ENCODE results near the gene TNIP2.

Gene TNIP2

DNA sequence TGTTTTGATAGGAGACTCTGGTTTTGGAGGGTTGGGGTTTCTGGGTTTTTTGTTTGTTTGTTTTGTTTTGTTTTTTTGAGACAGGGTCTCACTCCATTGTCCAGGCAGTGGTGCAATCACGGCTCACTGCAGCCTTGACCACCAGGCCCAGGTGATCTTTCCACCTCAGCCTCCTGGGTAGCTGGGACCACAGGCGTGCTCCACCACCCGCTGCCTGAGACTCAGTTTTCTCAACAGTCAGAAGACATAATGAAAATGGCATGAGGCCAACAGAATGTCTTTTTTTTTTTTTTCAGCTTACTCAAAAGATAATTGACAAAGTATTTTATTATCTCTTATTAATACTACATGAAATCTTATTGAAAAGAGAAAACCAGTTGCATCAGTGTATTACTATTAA, 32.4 kb downstream of the TNIP2 start:
- no peak for DNase-seq (ENCODE audit: low read depth in 1 of 2, low spot score in 1 of 2)
- TF ChIP-seq POLR2AphosphoS5 (IDR thresholded peaks at IDR 0.05; ENCODE audit: low read depth): no peak
- TF ChIP-seq SPI1 (IDR thresholded peaks at IDR 0.05; ENCODE audit: borderline replicate concordance, low read depth): no peak
- TF ChIP-seq, protein P1, sequence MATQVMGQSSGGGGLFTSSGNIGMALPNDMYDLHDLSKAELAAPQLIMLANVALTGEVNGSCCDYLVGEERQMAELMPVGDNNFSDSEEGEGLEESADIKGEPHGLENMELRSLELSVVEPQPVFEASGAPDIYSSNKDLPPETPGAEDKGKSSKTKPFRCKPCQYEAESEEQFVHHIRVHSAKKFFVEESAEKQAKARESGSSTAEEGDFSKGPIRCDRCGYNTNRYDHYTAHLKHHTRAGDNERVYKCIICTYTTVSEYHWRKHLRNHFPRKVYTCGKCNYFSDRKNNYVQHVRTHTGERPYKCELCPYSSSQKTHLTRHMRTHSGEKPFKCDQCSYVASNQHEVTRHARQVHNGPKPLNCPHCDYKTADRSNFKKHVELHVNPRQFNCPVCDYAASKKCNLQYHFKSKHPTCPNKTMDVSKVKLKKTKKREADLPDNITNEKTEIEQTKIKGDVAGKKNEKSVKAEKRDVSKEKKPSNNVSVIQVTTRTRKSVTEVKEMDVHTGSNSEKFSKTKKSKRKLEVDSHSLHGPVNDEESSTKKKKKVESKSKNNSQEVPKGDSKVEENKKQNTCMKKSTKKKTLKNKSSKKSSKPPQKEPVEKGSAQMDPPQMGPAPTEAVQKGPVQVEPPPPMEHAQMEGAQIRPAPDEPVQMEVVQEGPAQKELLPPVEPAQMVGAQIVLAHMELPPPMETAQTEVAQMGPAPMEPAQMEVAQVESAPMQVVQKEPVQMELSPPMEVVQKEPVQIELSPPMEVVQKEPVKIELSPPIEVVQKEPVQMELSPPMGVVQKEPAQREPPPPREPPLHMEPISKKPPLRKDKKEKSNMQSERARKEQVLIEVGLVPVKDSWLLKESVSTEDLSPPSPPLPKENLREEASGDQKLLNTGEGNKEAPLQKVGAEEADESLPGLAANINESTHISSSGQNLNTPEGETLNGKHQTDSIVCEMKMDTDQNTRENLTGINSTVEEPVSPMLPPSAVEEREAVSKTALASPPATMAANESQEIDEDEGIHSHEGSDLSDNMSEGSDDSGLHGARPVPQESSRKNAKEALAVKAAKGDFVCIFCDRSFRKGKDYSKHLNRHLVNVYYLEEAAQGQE (IDR thresholded peaks at IDR 0.05; ENCODE audit: insufficient replicate concordance, low read depth): no peak
- no peak for TF ChIP-seq GABPA (IDR thresholded peaks at IDR 0.05; ENCODE audit: low read depth)
- TF ChIP-seq, protein P2, sequence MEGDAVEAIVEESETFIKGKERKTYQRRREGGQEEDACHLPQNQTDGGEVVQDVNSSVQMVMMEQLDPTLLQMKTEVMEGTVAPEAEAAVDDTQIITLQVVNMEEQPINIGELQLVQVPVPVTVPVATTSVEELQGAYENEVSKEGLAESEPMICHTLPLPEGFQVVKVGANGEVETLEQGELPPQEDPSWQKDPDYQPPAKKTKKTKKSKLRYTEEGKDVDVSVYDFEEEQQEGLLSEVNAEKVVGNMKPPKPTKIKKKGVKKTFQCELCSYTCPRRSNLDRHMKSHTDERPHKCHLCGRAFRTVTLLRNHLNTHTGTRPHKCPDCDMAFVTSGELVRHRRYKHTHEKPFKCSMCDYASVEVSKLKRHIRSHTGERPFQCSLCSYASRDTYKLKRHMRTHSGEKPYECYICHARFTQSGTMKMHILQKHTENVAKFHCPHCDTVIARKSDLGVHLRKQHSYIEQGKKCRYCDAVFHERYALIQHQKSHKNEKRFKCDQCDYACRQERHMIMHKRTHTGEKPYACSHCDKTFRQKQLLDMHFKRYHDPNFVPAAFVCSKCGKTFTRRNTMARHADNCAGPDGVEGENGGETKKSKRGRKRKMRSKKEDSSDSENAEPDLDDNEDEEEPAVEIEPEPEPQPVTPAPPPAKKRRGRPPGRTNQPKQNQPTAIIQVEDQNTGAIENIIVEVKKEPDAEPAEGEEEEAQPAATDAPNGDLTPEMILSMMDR (IDR thresholded peaks at IDR 0.05; ENCODE audit: insufficient read depth, low read length): no peak
- Histone ChIP-seq H3K27me3 (ENCODE audit: insufficient read depth, poor library complexity, severe bottlenecking) (no peaks in the 10 kb centered on the region), H3K27ac (replicated peaks) (no peak overlapping the region), H3K4me3 (replicated peaks; ENCODE audit: insufficient read depth, low read length) (no peak overlapping the region)

DNA sequence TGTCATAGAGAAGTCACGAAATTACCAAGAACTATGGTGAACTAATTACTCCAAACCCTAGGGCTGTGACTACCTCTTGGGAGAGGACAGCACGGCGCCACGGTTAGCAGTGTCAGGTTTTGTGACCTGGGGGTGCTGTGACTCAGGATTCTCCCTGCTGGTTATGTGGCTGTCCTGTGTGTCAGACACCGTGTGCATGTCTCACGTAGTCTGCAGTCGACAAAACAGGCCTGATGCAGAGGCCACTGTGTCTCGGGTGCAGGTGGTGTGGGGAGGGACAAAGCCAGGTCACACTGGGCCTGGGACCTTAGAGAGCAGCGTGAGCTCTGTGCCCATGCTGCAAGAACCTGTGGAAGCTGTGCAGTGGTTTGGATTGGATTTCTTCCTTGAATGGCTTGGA, 34.1 kb downstream of the TNIP2 start:
- Histone ChIP-seq H3K27ac (replicated peaks) (no peak overlapping the region), H3K27me3 (ENCODE audit: insufficient read depth, poor library complexity, severe bottlenecking) (no peaks in the 10 kb centered on the region), H3K4me3 (replicated peaks; ENCODE audit: insufficient read depth, low read length) (no peak overlapping the region)
- DNase-seq (ENCODE audit: low read depth in 1 of 2, low spot score in 1 of 2): no peak
- TF ChIP-seq SPI1 (IDR thresholded peaks at IDR 0.05; ENCODE audit: borderline replicate concordance, low read depth): no peak
- TF ChIP-seq, protein P1 (IDR thresholded peaks at IDR 0.05; ENCODE audit: insufficient replicate concordance, low read depth): no peak
- TF ChIP-seq GABPA (IDR thresholded peaks at IDR 0.05; ENCODE audit: low read depth): no peak
- TF ChIP-seq POLR2AphosphoS5 (IDR thresholded peaks at IDR 0.05; ENCODE audit: low read depth): no peak
- TF ChIP-seq, protein P2 (IDR thresholded peaks at IDR 0.05; ENCODE audit: insufficient read depth, low read length): no peak

DNA sequence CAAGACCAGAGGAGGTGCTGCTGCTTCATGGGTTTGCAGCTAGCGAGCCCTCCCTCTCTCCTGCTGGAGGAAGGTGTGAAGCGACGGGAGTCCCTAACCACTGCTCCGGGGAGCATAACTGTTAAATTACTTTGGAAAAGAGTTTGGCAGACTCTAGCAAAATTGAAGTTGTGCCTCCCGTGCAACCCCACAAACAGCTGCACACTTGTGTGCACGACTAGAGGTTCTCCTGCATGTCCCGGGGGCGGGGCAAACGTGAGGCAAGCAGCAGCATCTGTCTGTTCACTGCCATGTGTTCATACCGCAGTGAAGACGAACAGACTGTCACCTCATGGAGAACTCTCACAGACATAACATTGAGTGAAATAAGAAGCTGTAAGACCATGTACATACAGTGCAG, 34.5 kb downstream of the TNIP2 start:
- Histone ChIP-seq H3K27ac (replicated peaks) (no peak overlapping the region), H3K4me3 (replicated peaks; ENCODE audit: insufficient read depth, low read length) (no peak overlapping the region), H3K27me3 (ENCODE audit: insufficient read depth, poor library complexity, severe bottlenecking) (no peaks in the 10 kb centered on the region)
- TF ChIP-seq, protein P2 (IDR thresholded peaks at IDR 0.05; ENCODE audit: insufficient read depth, low read length): no peak
- TF ChIP-seq, protein P1 (IDR thresholded peaks at IDR 0.05; ENCODE audit: insufficient replicate concordance, low read depth): no peak
- no peak for TF ChIP-seq GABPA (IDR thresholded peaks at IDR 0.05; ENCODE audit: low read depth)
- no peak for TF ChIP-seq SPI1 (IDR thresholded peaks at IDR 0.05; ENCODE audit: borderline replicate concordance, low read depth)
- no peak for TF ChIP-seq POLR2AphosphoS5 (IDR thresholded peaks at IDR 0.05; ENCODE audit: low read depth)
- DNase-seq (ENCODE audit: low read depth in 1 of 2, low spot score in 1 of 2): no peak
